GM12878 (cell line): ENCODE data around the gene PHF11.

Experiments used
- EP300 ChIP-seq, 2 experiments: fragments of 150-350 bp in 1 of 2; IDR thresholded peaks; 2 replicates each; pipeline ENCODE4 v1.6.1; 2011 to 2012; ENCODE audit warnings: low read depth in 2 of 2, low read length in 2 of 2, borderline replicate concordance in 1 of 2, improper control_type of control experiment in 1 of 2, inconsistent platforms in 1 of 2; ENCODE audit not compliant: control insufficient read depth in 1 of 2
- HCFC1 ChIP-seq: fragments of 150-350 bp; IDR thresholded peaks from 2 replicates; pipeline ENCODE4 v1.6.1; 2014; ENCODE audit warnings: low read length
- JUND ChIP-seq: IDR thresholded peaks from 2 replicates; pipeline ENCODE4 v1.6.1; 2012; ENCODE audit warnings: low read depth, mild to moderate bottlenecking, low read length, improper control_type of control experiment, moderate library complexity
- NR2C1 ChIP-seq: fragments of 450-650 bp; IDR thresholded peaks from 2 replicates; pipeline ENCODE4 v1.6.1; 2017; ENCODE audit warnings: antibody characterized with exemption, mild to moderate bottlenecking, moderate library complexity
- REST ChIP-seq: IDR thresholded peaks from 2 replicates; pipeline ENCODE4 v1.6.1; 2012; ENCODE audit warnings: mild to moderate bottlenecking, low read depth, low read length
- SP1 ChIP-seq: IDR thresholded peaks from one replicate; pipeline ENCODE4 v1.6.1; 2011; ENCODE audit warnings: low read depth, low read length

- TF ChIP-seq JUND = peak; percentile 15; the same call in 1 of the 2 replicates
- peak; percentile 78 to 85 for TF ChIP-seq EP300 (IDR thresholded peaks at IDR 0.05; ENCODE audit: borderline replicate concordance in 1 of 2, control insufficient read depth in 1 of 2, low read depth in 2 of 2, low read length in 2 of 2)
- no peak for TF ChIP-seq REST
- no peak for TF ChIP-seq NR2C1
- no peak for TF ChIP-seq HCFC1
- no peak for TF ChIP-seq SP1
These were observed 41.3 kb upstream of the PHF11 start for GRCh38 chr13:49454388-49455006.
